ENCODE measurements around the gene C1orf52.

Gene C1orf52

GRCh38 chr1:85230305-85230977, 29.0 kb downstream of the C1orf52 start:
- DNase-seq (ENCODE audit: low read depth in 2 of 2): no peak

GRCh38 chr1:85229574-85230097, 29.8 kb downstream of the C1orf52 start:
- no peak for DNase-seq (ENCODE audit: low read depth in 2 of 2)

GRCh38 chr1:85228972-85229371, 30.5 kb downstream of the C1orf52 start:
- DNase-seq (ENCODE audit: low read depth in 2 of 2): no peak

GRCh38 chr1:85225624-85226380, 33.7 kb downstream of the C1orf52 start:
- DNase-seq (ENCODE audit: low read depth in 2 of 2): no peak

GRCh38 chr1:85224734-85225623, 34.5 kb downstream of the C1orf52 start:
- DNase-seq (ENCODE audit: low read depth in 2 of 2): no peak

GRCh38 chr1:85224295-85224694, 35.2 kb downstream of the C1orf52 start:
- DNase-seq (ENCODE audit: low read depth in 2 of 2): no peak

GRCh38 chr1:85223334-85223733, 36.1 kb downstream of the C1orf52 start:
- no peak for DNase-seq (ENCODE audit: low read depth in 2 of 2)

GRCh38 chr1:85220756-85221201, 38.7 kb downstream of the C1orf52 start:
- no peak for DNase-seq (ENCODE audit: low read depth in 2 of 2)

GRCh38 chr1:85219853-85220610, 39.4 kb downstream of the C1orf52 start:
- no peak for DNase-seq (ENCODE audit: low read depth in 2 of 2)

- DNase-seq (ENCODE audit: low read depth in 2 of 2): no peak
These were observed 42.8 kb downstream of the C1orf52 start for GRCh38 chr1:85216697-85217096.

- DNase-seq (ENCODE audit: low read depth in 2 of 2): no peak
These were observed 44.8 kb downstream of the C1orf52 start for GRCh38 chr1:85214654-85215053.

- DNase-seq (ENCODE audit: low read depth in 2 of 2): no peak
These were observed 51.0 kb downstream of the C1orf52 start for GRCh38 chr1:85208488-85208887.

- no peak for DNase-seq (ENCODE audit: low read depth in 2 of 2)
These were observed 55.8 kb downstream of the C1orf52 start for GRCh38 chr1:85203573-85204171.

GRCh38 chr1:85202864-85203255, 56.6 kb downstream of the C1orf52 start:
- no peak for DNase-seq (ENCODE audit: low read depth in 2 of 2)

GRCh38 chr1:85202092-85202863, 57.2 kb downstream of the C1orf52 start:
- DNase-seq (ENCODE audit: low read depth in 2 of 2): no peak

- DNase-seq (ENCODE audit: low read depth in 2 of 2): peak; percentile 41 to 57
These were observed 57.9 kb downstream of the C1orf52 start for GRCh38 chr1:85201340-85202091.

- peak; percentile 53 to 62 for DNase-seq (ENCODE audit: low read depth in 2 of 2)
These were observed 58.8 kb downstream of the C1orf52 start, which contains the start of gene SYDE2 for GRCh38 chr1:85200463-85201339. TSS of gene SYDE2 (minus strand) at chr1:85201016. CDS start at chr1:85200996, 20 bp downstream.
